Smooth muscle cell (in vitro differentiated cells): ENCODE data around the gene NACC1. TPM values are rescaled to one million over a fixed set of nuclear protein-coding genes. Genes with fewer than 3 reads are reported as not detected.

Source experiments
- DNase-seq: peaks from one replicate; lab custom pipeline; 2025; ENCODE audit not compliant: unreplicated experiment; lab: John Stamatoyannopoulos, UW
- H2AFZ ChIP-seq: fragments of 200-600 bp; sonication (generic); 2 replicates; pipeline ENCODE4 v1.6.0; 2016; ENCODE audit warnings: antibody characterized with exemption, low read depth, mild to moderate bottlenecking
- H3F3A ChIP-seq: fragments of 200-600 bp; sonication (generic); 2 replicates; pipeline ENCODE4 v1.6.0; 2017; ENCODE audit warnings: antibody characterized with exemption, low read depth
- H3K27ac ChIP-seq: fragments of 200-600 bp; sonication (generic); 2 replicates; pipeline ENCODE4 v1.5.1; 2016; ENCODE audit warnings: low read depth, mild to moderate bottlenecking
- H3K27me3 ChIP-seq: fragments of 200-600 bp; sonication (generic); 2 replicates; pipeline ENCODE4 v1.6.1; 2016; ENCODE audit warnings: low read depth, mild to moderate bottlenecking
- H3K36me3 ChIP-seq: fragments of 200-600 bp; sonication (generic); 2 replicates; pipeline ENCODE4 v1.5.1; 2016; ENCODE audit warnings: low read depth
- H3K4me1 ChIP-seq: fragments of 200-600 bp; sonication (generic); 2 replicates; pipeline ENCODE4 v1.5.1; 2016; ENCODE audit warnings: low read depth
- H3K4me2 ChIP-seq: fragments of 200-600 bp; sonication (generic); 2 replicates; pipeline ENCODE4 v1.6.0; 2016; ENCODE audit warnings: mild to moderate bottlenecking
- H3K4me3 ChIP-seq: fragments of 200-600 bp; sonication (generic); 2 replicates; pipeline ENCODE4 v1.5.1; 2016; ENCODE audit warnings: mild to moderate bottlenecking
- H3K79me2 ChIP-seq: fragments of 200-600 bp; sonication (generic); 2 replicates; pipeline ENCODE4 v1.6.0; 2016; ENCODE audit warnings: low read depth, mild to moderate bottlenecking
- H3K9ac ChIP-seq: fragments of 200-600 bp; sonication (generic); 2 replicates; pipeline ENCODE4 v1.6.0; 2016; ENCODE audit warnings: low read depth
- H3K9me3 ChIP-seq: fragments of 200-600 bp; sonication (generic); replicated peaks from 2 replicates; pipeline ENCODE4 v1.5.1; 2016; ENCODE audit warnings: low read depth
- H4K20me1 ChIP-seq: fragments of 200-600 bp; sonication (generic); 2 replicates; pipeline ENCODE4 v1.6.0; 2016; ENCODE audit warnings: low read depth
- WGBS: methylation state at CpG from one replicate; pipeline ENCODE4 v1.1.7; 2016; ENCODE audit warnings: low lambda C conversion rate; 5-methylcytosine and 5-hydroxymethylcytosine counted together
- polyA plus RNA-seq: library from polyadenylated mRNA; unstranded; fragments of >200 nt; fragmentation: Nextera tagmentation; extraction: Ambion mirVana; gene quantifications from 2 replicates; pipeline ENCODE4 v1.2.1, GENCODE V29; 2016
- total RNA-seq: library from RNA; depleted of rRNA; stranded (reverse); fragments of >200 nt; gene quantifications from 2 replicates; pipeline ENCODE4 v1.2.3, GENCODE V29; 2014
- TF ChIP-seq, protein P1 (sequence below): fragments of 200-600 bp; sonication (generic); IDR thresholded peaks from 2 replicates; pipeline ENCODE4 v1.5.1; 2017; ENCODE audit warnings: borderline replicate concordance, mild to moderate bottlenecking, antibody characterized with exemption; ENCODE audit not compliant: insufficient read depth, poor library complexity, severe bottlenecking

NACC1 gene
- total and polyA plus RNA-seq, 2 experiments from 2014 or later, result 9.9 to 44.6 TPM

DNA sequence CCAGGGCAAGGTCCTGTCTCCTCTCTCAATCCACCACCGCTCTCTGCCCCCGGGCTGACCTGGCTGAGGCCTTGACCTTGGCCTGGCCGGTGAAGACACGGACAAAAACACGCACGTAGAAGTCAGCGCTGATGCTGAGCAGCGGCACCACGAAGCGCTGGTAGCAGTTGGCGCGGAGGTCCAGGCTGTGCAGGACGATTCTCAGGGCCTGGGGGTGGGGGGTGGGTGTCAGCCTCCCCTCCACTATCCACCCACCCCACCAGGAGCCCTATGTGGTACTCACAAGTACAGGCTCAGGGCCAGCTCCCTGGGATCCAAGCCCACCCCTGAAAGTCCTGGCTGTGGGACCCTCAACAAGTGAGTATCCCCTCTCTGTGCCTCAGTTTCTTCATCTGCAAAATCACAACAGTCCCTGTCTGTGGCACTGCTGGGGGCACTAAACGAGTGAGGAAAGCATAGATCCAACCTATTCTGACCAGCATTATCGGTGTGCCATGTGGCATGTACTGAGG lies 7.9 kb upstream of the NACC1 start:
- Histone ChIP-seq H3K9ac (no peak overlapping the region), H3K36me3 (no peaks in the 10 kb centered on the region), H3K9me3 (no peaks in the 10 kb centered on the region), H3K27me3 (no peaks in the 10 kb centered on the region), H3K27ac (no peak overlapping the region), H3K4me2 (no peak overlapping the region), H4K20me1 (no peaks in the 10 kb centered on the region), H3K79me2 (peaks cover 6% of the 10 kb centered on the region), H3F3A (no peaks in the 10 kb centered on the region), H3K4me1 (no peaks in the 10 kb centered on the region), H2AFZ (no peak overlapping the region), H3K4me3 (no peak overlapping the region)
- TF ChIP-seq, protein P1, sequence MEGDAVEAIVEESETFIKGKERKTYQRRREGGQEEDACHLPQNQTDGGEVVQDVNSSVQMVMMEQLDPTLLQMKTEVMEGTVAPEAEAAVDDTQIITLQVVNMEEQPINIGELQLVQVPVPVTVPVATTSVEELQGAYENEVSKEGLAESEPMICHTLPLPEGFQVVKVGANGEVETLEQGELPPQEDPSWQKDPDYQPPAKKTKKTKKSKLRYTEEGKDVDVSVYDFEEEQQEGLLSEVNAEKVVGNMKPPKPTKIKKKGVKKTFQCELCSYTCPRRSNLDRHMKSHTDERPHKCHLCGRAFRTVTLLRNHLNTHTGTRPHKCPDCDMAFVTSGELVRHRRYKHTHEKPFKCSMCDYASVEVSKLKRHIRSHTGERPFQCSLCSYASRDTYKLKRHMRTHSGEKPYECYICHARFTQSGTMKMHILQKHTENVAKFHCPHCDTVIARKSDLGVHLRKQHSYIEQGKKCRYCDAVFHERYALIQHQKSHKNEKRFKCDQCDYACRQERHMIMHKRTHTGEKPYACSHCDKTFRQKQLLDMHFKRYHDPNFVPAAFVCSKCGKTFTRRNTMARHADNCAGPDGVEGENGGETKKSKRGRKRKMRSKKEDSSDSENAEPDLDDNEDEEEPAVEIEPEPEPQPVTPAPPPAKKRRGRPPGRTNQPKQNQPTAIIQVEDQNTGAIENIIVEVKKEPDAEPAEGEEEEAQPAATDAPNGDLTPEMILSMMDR, result no peak
- DNase-seq, result no peak
- 99% methylated on average over 14 of the region's 15 CpGs for WGBS

DNA sequence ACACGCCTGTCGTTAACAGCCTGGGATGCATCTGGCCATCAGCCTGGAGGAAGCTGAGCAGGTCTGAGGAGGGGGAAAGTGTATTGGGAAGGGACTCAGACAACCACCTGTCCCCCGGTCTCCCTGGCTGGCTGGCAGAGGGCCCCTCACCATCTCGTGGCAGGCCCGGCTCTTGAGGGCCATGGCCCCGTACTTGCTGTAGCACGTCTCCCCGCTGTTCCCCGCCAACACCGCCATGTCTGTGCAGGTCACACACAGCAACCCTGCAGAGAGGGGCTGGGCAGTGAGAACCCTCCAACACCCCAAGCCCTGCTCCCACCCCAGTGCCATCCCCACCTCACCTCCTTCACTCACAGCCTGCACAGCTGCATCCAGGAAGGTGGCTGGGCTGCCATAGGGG lies 5.5 kb upstream of the NACC1 start:
- TF ChIP-seq, protein P1, result no peak
- DNase-seq, result no peak
- H3K27ac ChIP-seq, result no peak overlapping the region
- H2AFZ ChIP-seq, result no peak overlapping the region
- H3K9ac ChIP-seq, result no peak overlapping the region
- H3K27me3 ChIP-seq, result no peaks in the 10 kb centered on the region
- H3K4me1 ChIP-seq, result peaks cover 6% of the 10 kb centered on the region
- peaks cover 13% of the 10 kb centered on the region for H3K79me2 ChIP-seq
- no peaks in the 10 kb centered on the region for H3F3A ChIP-seq
- H3K36me3 ChIP-seq, result no peaks in the 10 kb centered on the region
- H3K4me3 ChIP-seq, result no peak overlapping the region
- no peaks in the 10 kb centered on the region for H4K20me1 ChIP-seq
- H3K9me3 ChIP-seq, result no peaks in the 10 kb centered on the region
- WGBS, result 96% methylated on average over 10 of the region's 10 CpGs
- H3K4me2 ChIP-seq, result no peak overlapping the region

DNA sequence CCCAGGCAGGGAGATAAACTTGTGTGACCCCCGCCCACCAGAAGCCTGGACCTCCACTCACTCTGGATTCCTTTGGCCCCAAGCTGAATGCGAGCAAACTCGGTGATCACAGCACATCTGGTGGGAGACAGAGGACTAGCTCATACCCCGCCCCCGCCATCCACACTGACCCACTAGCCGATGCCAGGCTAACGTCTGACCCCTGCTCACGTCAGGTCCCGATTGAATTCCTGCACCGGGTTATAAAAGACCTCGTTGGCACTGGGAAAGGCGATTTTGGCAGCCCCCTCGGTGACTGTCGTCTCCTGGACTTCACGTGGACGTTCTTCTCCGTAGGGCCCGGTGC lies 2.2 kb upstream of the NACC1 start:
- H3K27ac ChIP-seq, result peak overlapping the region; percentile 90
- H3K4me2 ChIP-seq, result peak overlapping the region; percentile 93
- H3K27me3 ChIP-seq, result no peaks in the 10 kb centered on the region
- peaks cover 22% of the 10 kb centered on the region for H4K20me1 ChIP-seq
- H3K79me2 ChIP-seq, result peaks cover 39% of the 10 kb centered on the region
- H3K9me3 ChIP-seq, result no peaks in the 10 kb centered on the region
- WGBS, result 2% methylated on average over 18 of the region's 18 CpGs
- peak overlapping the region; percentile 97 for H3K9ac ChIP-seq
- peak overlapping the region; percentile 75 for H2AFZ ChIP-seq
- H3K36me3 ChIP-seq, result no peaks in the 10 kb centered on the region
- TF ChIP-seq, protein P1, result no peak
- peaks cover 24% of the 10 kb centered on the region for H3K4me1 ChIP-seq
- H3K4me3 ChIP-seq, result peak overlapping the region; percentile 93
- no peaks in the 10 kb centered on the region for H3F3A ChIP-seq
- DNase-seq, result no peak
